ENCODE measurements around the gene TRIO.
"Not testable (repeated sequence)": the region's sequence is repeated elsewhere in the genome, so short reads cannot be mapped to it uniquely, and the experiment has no call there.

Gene TRIO

DNA sequence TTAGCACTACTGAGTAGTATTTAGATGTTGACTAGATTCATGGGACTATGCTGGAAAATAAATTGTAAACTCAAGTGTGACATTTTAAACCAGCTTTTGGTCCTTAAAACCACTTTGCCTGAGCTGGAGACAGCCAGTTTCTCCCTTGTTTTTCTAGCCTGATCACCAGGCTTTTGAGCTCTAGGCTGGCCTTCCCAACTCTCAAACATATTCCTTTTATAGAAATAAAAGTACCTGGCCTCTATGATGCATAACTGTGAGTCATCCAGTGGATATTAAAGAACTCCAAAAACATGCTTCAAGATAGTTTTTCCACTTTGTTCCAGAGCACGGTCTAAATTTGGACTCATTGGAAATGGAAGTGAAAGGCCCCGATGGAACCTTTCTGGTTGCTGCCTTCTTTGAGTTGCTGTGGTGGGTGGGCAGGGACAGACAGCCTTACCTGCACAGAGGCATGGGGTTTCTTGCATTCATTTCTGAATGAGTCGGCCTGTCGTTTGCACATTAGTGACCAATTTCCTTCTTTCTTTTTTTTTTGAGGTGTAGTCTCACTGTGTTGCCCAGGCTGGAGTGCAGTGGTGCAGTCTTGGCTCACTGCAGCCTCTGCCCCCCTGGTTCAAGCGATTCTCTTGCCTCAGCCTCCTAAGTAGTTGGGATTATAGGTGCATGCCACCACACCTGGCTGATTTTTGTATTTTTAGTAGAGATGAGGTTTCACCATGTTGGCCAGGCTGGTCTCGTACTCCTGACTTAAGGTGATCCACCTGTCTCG lies 43.1 kb downstream of the TRIO start:
- DNase-seq (ENCODE audit: low read depth in 2 of 2) = no peak

DNA sequence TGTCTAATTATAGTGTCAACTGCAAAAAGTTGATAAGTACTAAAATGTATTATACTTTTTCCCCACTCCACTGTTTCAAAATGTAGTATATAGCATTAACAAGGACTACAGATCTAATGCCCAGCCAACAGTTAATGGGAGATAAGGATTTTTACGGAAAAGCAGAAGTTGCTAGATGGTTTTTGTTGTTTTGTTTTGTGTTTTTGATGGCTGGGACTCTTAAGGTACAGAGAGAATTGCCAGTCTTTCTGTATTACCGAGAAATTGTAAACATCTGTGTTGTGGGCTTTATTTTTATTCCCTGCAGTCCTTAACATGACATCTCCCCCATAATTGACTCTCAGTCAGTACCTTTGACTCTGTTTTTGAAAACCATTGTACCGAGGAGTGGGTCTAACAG lies 44.0 kb downstream of the TRIO start:
- DNase-seq (ENCODE audit: low read depth in 2 of 2) = no peak

DNA sequence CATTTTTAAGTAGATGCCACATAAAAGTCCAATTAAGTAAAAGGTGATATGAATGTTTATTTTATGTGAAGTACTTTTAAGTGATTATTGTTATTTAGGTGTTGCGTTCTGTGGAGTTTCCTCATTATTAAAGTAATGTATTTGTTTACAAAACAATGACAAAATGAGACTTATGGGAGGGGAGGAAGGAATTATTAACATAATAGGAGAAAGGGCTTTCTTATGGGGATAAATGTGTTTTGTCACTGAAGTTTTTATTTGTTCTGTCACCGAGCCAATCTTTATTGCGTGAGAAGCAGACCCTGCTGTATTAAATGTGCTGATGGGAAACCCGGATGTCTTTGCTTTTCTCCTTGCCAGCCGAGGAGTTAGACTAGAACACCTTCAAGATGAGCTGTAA lies 44.5 kb downstream of the TRIO start:
- DNase-seq (ENCODE audit: low read depth in 2 of 2) = no peak

DNA sequence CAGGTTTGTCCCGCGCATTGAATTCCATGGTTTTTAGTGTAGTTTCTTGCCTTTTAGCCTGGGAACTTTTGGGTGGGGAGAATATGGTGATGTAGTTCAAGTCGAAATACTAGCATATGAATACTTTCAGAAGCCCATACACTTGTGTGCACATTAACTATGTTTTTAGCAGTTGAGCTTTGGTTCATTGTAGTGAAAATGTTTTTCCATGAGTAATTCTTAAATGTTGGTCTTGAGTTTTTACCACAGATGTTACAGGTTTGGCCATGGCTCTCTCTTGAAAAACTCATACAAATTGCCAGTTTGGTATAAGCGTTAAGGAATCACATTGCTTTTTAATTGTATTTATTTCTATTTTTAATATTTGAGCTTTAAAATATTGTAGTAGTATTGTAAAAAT lies 45.6 kb downstream of the TRIO start:
- DNase-seq (ENCODE audit: low read depth in 2 of 2) = no peak

DNA sequence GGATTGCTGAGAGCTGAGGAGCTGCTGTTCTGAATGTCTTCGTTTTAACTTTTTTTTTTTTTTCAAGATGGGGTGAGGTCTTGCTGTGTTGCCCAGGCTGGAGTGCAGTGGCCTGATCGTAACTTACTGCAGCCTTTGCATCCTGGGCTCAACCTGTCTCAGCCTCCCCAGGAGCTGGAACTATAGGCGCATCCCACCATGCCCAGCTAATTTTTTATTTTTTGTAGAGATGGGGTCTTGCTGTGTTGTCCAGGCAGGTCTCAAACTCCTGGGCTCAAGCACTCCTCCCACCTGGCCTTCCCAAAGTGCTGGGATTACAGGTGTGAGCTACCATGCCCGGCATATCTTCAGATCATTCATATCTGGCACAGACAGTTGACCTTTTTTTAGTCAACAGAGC lies 46.5 kb downstream of the TRIO start:
- no peak for DNase-seq (ENCODE audit: low read depth in 2 of 2)

- DNase-seq (ENCODE audit: low read depth in 2 of 2) = peak; percentile 97
These were observed 47.3 kb downstream of the TRIO start for GRCh38 chr5:14190194-14191164.

DNA sequence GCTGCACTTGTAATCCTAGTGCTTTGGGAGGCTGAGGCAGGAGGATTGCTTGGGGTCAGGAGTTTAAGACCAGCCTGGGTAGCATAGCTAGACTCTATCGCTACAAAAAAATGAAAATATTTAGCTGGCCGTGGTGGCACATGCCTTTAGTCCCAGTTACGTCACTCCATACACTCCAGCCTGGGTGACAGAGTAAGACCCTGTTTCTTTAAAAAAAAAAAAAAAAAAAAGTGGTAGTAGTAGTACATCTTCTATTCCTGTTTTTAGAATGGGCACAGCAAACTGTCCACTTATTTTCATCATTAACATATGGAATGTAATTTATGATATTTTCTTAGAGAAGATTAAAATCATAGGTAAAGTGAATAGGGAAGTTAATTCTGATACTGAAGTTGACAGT lies 48.2 kb downstream of the TRIO start:
- DNase-seq (ENCODE audit: low read depth in 2 of 2) = no peak

DNA sequence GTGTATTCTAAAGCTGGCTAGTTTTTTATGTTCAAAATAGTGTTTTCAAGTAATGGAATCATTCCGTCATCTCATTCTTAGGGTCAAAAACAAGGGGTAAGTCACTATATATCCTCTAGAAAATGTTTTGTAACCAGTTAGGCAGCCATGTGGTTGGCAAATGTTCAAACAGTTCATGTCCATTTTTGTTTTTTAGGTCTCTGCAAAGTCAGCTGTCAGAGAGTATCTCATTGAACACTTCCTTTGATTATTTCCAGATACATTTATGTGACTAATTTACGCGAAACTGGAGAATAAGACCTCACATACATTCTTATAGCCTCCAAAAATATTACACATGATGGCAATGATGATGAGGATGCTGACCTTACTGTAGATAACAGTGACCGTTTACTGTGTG lies 50.4 kb downstream of the TRIO start:
- peak; percentile 77 for DNase-seq (ENCODE audit: low read depth in 2 of 2)

- DNase-seq (ENCODE audit: low read depth in 2 of 2) = no peak
These were observed 52.4 kb downstream of the TRIO start for GRCh38 chr5:14195588-14195987.

- DNase-seq (ENCODE audit: low read depth in 2 of 2) = no peak
These were observed 53.9 kb downstream of the TRIO start for GRCh38 chr5:14197056-14197455.

- DNase-seq (ENCODE audit: low read depth in 2 of 2) = no peak
These were observed 56.8 kb downstream of the TRIO start for GRCh38 chr5:14199902-14200301.

- DNase-seq (ENCODE audit: low read depth in 2 of 2) = no peak
These were observed 57.3 kb downstream of the TRIO start for GRCh38 chr5:14200312-14200990.

DNA sequence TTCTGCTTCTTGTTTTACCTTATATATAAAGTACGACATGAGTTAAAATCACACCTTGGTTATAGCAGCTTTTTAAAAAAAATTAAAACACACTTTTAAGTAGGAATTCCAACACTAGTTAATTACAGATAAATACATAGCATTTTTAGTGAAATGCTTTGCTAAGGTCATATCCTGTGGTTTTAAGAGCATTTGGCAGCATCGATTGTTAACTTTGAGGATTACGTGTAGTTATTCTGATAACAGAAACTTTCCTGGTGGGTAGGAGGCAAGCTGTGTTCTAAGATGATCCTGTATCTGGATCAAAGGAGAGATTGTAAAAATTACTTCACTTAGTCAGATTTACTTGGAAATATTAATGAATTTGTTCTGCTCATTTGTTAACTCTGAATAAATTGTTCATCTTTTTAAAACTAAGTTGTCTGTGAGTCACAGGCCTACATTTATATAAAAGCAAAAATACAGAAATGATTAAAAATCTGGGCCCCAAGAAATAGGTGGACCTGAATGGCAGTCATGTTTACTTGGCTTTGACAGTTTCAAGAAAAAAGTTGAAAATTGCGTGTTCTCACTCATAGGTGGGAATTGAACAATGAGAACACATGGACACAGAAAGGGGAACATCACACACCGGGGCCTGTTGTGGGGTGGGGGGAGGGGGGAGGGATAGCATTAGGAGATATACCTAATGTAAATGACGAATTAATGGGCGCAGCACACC lies 58.3 kb downstream of the TRIO start:
- DNase-seq (ENCODE audit: low read depth in 2 of 2) = no peak

DNA sequence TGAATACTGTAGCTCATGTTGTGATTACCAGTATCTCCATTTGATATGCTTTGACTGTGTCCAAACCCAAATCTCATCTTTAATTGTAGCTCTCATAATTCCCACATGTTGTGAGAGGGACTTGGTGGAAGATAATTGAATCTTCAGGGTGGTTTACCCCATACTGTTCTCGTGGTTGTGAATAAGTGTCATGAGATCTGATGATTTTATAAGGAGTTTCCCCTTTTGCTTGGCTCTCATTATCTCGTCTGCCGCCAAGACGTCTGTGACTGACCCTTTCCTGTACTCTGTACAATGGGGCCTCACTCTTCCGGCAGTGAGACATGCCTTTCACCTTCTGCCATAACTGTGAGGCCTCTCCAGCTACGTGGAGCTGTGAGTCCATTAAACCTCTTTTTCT lies 59.3 kb downstream of the TRIO start:
- no peak for DNase-seq (ENCODE audit: low read depth in 2 of 2)

GRCh38 chr5:14204011-14204670 lies 61.0 kb downstream of the TRIO start:
- DNase-seq (ENCODE audit: low read depth in 2 of 2) = no peak

- peak; percentile 53 to 54 for DNase-seq (ENCODE audit: low read depth in 2 of 2)
These were observed 61.7 kb downstream of the TRIO start for GRCh38 chr5:14204785-14205321.

GRCh38 chr5:14206028-14206725 lies 63.0 kb downstream of the TRIO start:
- no peak for DNase-seq (ENCODE audit: low read depth in 2 of 2)

DNA sequence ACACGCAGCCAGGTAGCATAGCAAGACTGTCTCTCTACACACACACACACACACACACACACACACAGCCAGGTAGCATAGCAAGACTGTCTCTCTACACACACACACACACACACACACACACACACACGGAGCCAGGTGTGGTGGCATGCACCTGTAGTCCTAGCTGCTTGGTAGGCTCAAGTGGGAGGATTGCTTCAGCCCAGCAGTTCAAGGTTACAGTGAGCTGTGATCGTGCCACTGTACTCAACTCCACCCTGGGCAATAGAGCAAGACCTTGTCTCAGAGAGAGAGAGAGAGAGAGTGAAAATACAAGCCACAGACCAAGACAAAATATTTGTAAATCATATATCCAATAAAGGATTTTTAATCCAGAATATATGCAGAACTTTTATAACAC lies 64.3 kb downstream of the TRIO start:
- DNase-seq (ENCODE audit: low read depth in 2 of 2) = not testable (repeated sequence)

- DNase-seq (ENCODE audit: low read depth in 2 of 2) = peak; percentile 70 to 72
These were observed 65.2 kb downstream of the TRIO start for GRCh38 chr5:14208071-14209021.

Measured in fibroblast of skin of left quadriceps (primary cell).